Activated CD8-positive, alpha-beta memory T cell treated with anti-CD3 and anti-CD28 coated beads, Interleukin-2, amount 10 ng/mL, durations not matched to agents 7 days and 5 days (primary cell): ENCODE results near the gene LRRC36. TPM values are rescaled to one million over a fixed set of nuclear protein-coding genes. Genes with fewer than 3 reads are reported as not detected.
A peak's percentile ranks its signal among the peaks of the same experiment; 100 is the strongest.

Experiments
- ATAC-seq: fragments of 150-1000 bp; cut with Tn5 transposase; one replicate; pipeline ENCODE4 v1.10.0; 2021; ENCODE audit warnings: moderate library complexity
- CTCF ChIA-PET: fragments of 350-600 bp; sonication (Branson Sonifier 250); formaldehyde crosslinking; loops from one replicate; lab custom pipeline; 2021; ENCODE audit warnings: antibody characterized with exemption; lab: Charles Lee
- DNase-seq: peaks from one replicate; pipeline ENCODE4 v3.0.0-alpha.2; 2020
- H3K27ac Mint-ChIP-seq: one replicate; pipeline ENCODE4 v1.8.0; 2021; ENCODE audit warnings: mild to moderate bottlenecking, mixed read lengths
- H3K27me3 Mint-ChIP-seq: one replicate; pipeline ENCODE4 v1.8.0; 2021; ENCODE audit warnings: mixed read lengths
- H3K36me3 Mint-ChIP-seq: one replicate; pipeline ENCODE4 v1.8.0; 2021; ENCODE audit warnings: mild to moderate bottlenecking, mixed read lengths
- H3K4me1 Mint-ChIP-seq: one replicate; pipeline ENCODE4 v1.8.0; 2021; ENCODE audit warnings: mixed read lengths
- H3K4me3 Mint-ChIP-seq: one replicate; pipeline ENCODE4 v1.8.0; 2021; ENCODE audit warnings: mild to moderate bottlenecking, moderate library complexity, mixed read lengths
- H3K9me3 Mint-ChIP-seq: one replicate; pipeline ENCODE4 v1.8.0; 2022; ENCODE audit warnings: low read depth, mixed read lengths
- total RNA-seq, 2 experiments: library from RNA; stranded (reverse); gene quantifications; one replicate each; pipeline ENCODE4 v1.2.3, GENCODE V29; 2021

LRRC36 gene
- 1 to 10 TPM in 1 of 2 experiments, under 1 TPM in 1; 0.45 to 1.0 TPM for total RNA-seq

GRCh38 chr16:67326472-67327309, at the start of gene LRRC36, which contains the start of gene KCTD19:
TSS of gene LRRC36 (plus strand) at chr16:67326815. CDS start at chr16:67326863, 48 bp downstream.
TSS of gene KCTD19 (minus strand) at chr16:67326741. CDS start at chr16:67326707, 34 bp downstream.
- H3K4me1 Mint-ChIP-seq: peaks cover 14% of the 10 kb centered on the region
- DNase-seq (peak; percentile 80), ATAC-seq (peak; percentile 86)
- peaks cover 53% of the 10 kb centered on the region for H3K27me3 Mint-ChIP-seq
- H3K27ac Mint-ChIP-seq: peak within 1 kb of the TSS; percentile 0
- H3K36me3 Mint-ChIP-seq: no peaks in the 10 kb centered on the region
- CTCF ChIA-PET: interaction anchor here (0.7 to 3.3 kb wide), 18 partner anchors 9 to 194 kb away, joined by 3 to 19 read pairs (median 5); partner anchors contain the start of genes ATP6V0D1 and TPPP3
- peak within 1 kb of the TSS; percentile 81 for H3K4me3 Mint-ChIP-seq
- H3K9me3 Mint-ChIP-seq: no peaks in the 10 kb centered on the region

GRCh38 chr16:67277294-67277998, 49.2 kb upstream of the LRRC36 start:
- no peaks in the 10 kb centered on the region for H3K27me3 Mint-ChIP-seq
- H3K9me3 Mint-ChIP-seq: no peaks in the 10 kb centered on the region
- no peak for ATAC-seq
- peaks cover 9% of the 10 kb centered on the region for H3K36me3 Mint-ChIP-seq
- H3K4me1 Mint-ChIP-seq: peaks cover 19% of the 10 kb centered on the region
- H3K27ac Mint-ChIP-seq: peak overlapping the region; percentile 67
- no peak for DNase-seq
- CTCF ChIA-PET: interaction anchor here (0.7 to 4.7 kb wide), 12 partner anchors 15 to 184 kb away, joined by 3 to 18 read pairs (median 4); partner anchors contain the start of gene ZDHHC1
- H3K4me3 Mint-ChIP-seq: peak overlapping the region; percentile 24

GRCh38 chr16:67277999-67278772, 48.4 kb upstream of the LRRC36 start:
- H3K36me3 Mint-ChIP-seq: peaks cover 9% of the 10 kb centered on the region
- H3K4me1 Mint-ChIP-seq: peaks cover 19% of the 10 kb centered on the region

GRCh38 chr16:67278773-67279295, 47.8 kb upstream of the LRRC36 start:
- H3K27me3 Mint-ChIP-seq: no peaks in the 10 kb centered on the region
- DNase-seq (peak; percentile 73), ATAC-seq (peak; percentile 65)
- peak overlapping the region; percentile 80 for H3K4me3 Mint-ChIP-seq
- CTCF ChIA-PET: interaction anchor here (0.5 to 4.7 kb wide), 29 partner anchors 9 to 384 kb away, joined by 3 to 18 read pairs (median 4); partner anchors contain the start of genes E2F4, KCTD19, LRRC36 and ZDHHC1
- no peaks in the 10 kb centered on the region for H3K9me3 Mint-ChIP-seq
- H3K36me3 Mint-ChIP-seq: peaks cover 7% of the 10 kb centered on the region
- peak overlapping the region; percentile 78 for H3K27ac Mint-ChIP-seq
- H3K4me1 Mint-ChIP-seq: peaks cover 19% of the 10 kb centered on the region

More at GRCh38 chr16:67277999-67278772, 48.4 kb upstream of the LRRC36 start:
- CTCF ChIA-PET: interaction anchor here (0.5 to 4.7 kb wide), 30 partner anchors 8 to 383 kb away, joined by 3 to 18 read pairs (median 4); partner anchors contain the start of genes E2F4, KCTD19, LRRC36 and ZDHHC1
- Mint-ChIP-seq H3K4me3 (peak overlapping the region; percentile 80), H3K27me3 (no peaks in the 10 kb centered on the region), H3K9me3 (no peaks in the 10 kb centered on the region), H3K27ac (peak overlapping the region; percentile 78)
- DNase-seq: no peak
- no peak for ATAC-seq

- CTCF ChIA-PET: interaction anchor here (0.8 to 4.7 kb wide), 18 partner anchors 9 to 440 kb away, joined by 3 to 18 read pairs (median 4); partner anchors contain the start of genes GFOD2, KCTD19 and LRRC36
- peak; percentile 97 for ATAC-seq
- H3K36me3 Mint-ChIP-seq: peaks cover 7% of the 10 kb centered on the region
- peak within 1 kb of the TSS; percentile 80 for H3K4me3 Mint-ChIP-seq
- no peaks in the 10 kb centered on the region for H3K27me3 Mint-ChIP-seq
- H3K9me3 Mint-ChIP-seq: no peaks in the 10 kb centered on the region
- peak; percentile 88 for DNase-seq
- peak within 1 kb of the TSS; percentile 78 for H3K27ac Mint-ChIP-seq
- peaks cover 19% of the 10 kb centered on the region for H3K4me1 Mint-ChIP-seq
These were observed 47.1 kb upstream of the LRRC36 start, which contains the start of gene PLEKHG4 for GRCh38 chr16:67279296-67280089. TSS of gene PLEKHG4 (plus strand) at chr16:67279532. CDS start at chr16:67280045, 513 bp downstream.

GRCh38 chr16:67280090-67281015, 46.3 kb upstream of the LRRC36 start:
- H3K36me3 Mint-ChIP-seq: peaks cover 6% of the 10 kb centered on the region
- peak overlapping the region; percentile 51 for H3K4me3 Mint-ChIP-seq
- H3K27ac Mint-ChIP-seq: peak overlapping the region; percentile 45
- no peak for DNase-seq
- no peaks in the 10 kb centered on the region for H3K27me3 Mint-ChIP-seq
- ATAC-seq: no peak
- no peaks in the 10 kb centered on the region for H3K9me3 Mint-ChIP-seq
- CTCF ChIA-PET: interaction anchor here (0.8 to 4.7 kb wide), 11 partner anchors 9 to 439 kb away, joined by 3 to 18 read pairs (median 3); partner anchors contain the start of genes GFOD2, SLC9A5, TPPP3 and ZDHHC1
- peaks cover 19% of the 10 kb centered on the region for H3K4me1 Mint-ChIP-seq

- H3K4me1 Mint-ChIP-seq: peaks cover 14% of the 10 kb centered on the region
- no peak overlapping the region for H3K4me3 Mint-ChIP-seq
- no peaks in the 10 kb centered on the region for H3K27me3 Mint-ChIP-seq
- H3K36me3 Mint-ChIP-seq: no peaks in the 10 kb centered on the region
- ATAC-seq: no peak
- H3K9me3 Mint-ChIP-seq: no peaks in the 10 kb centered on the region
- no peak for DNase-seq
- H3K27ac Mint-ChIP-seq: no peak overlapping the region
- CTCF ChIA-PET: interaction anchor here (0.5 to 4.7 kb wide), 11 partner anchors 11 to 184 kb away, joined by 3 to 18 read pairs (median 3); partner anchors contain the start of genes SLC9A5, TPPP3 and ZDHHC1
These were observed 44.8 kb upstream of the LRRC36 start for GRCh38 chr16:67281536-67282446.

GRCh38 chr16:67282447-67282805, 44.2 kb upstream of the LRRC36 start:
- CTCF ChIA-PET: interaction anchor here (0.8 to 1.0 kb wide), 2 partner anchors 10 to 22 kb away, joined by 3 read pairs; no protein-coding TSS in a partner anchor
- no peaks in the 10 kb centered on the region for H3K36me3 Mint-ChIP-seq
- no peak for ATAC-seq
- no peak overlapping the region for H3K4me3 Mint-ChIP-seq
- no peak for DNase-seq
- H3K27me3 Mint-ChIP-seq: no peaks in the 10 kb centered on the region
- H3K9me3 Mint-ChIP-seq: no peaks in the 10 kb centered on the region
- peaks cover 9% of the 10 kb centered on the region for H3K4me1 Mint-ChIP-seq
- H3K27ac Mint-ChIP-seq: no peak overlapping the region

GRCh38 chr16:67283039-67283825, 43.4 kb upstream of the LRRC36 start:
- Mint-ChIP-seq H3K27ac (no peak overlapping the region), H3K4me1 (peaks cover 3% of the 10 kb centered on the region), H3K27me3 (no peaks in the 10 kb centered on the region), H3K36me3 (no peaks in the 10 kb centered on the region), H3K9me3 (no peaks in the 10 kb centered on the region), H3K4me3 (no peak overlapping the region)
- CTCF ChIA-PET: interaction anchor here (0.8 to 0.9 kb wide), 2 partner anchors 56 to 165 kb away, joined by 3 to 4 read pairs; no protein-coding TSS in a partner anchor
- DNase-seq (no peak), ATAC-seq (no peak)
